Measurements from ENCODE around the gene FDX1. TPM values are rescaled to one million over a fixed set of nuclear protein-coding genes. Genes with fewer than 3 reads are reported as not detected.

The FDX1 gene
- total RNA-seq, 1 experiment from 2014 or later, result 9.9 TPM

DNA sequence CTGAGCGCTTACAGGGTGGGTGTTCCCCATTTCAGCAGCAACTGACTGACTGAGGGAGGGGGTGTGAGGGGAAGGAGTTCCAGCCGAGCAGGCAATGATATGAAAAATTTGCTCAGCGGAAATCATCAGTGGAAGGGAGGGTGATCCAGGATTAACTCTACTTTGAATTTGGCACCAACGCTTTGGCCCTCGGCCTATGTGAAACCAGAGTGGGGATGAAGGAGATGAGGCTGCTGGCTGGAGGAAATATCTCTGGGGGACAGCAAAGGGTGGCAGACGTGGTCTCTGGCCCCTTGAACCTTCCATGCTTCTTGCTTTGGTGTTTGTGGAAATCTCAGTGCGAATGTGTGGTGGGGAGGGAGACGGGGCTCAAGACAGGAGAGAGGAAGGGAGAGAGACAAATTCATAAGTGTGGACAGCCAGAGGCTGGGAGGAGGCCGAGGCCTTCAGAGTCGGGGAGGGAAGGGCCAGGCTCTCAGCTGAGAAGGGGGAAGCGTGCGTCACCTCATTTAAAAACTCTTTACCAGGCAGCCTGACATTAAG, 83.6 kb downstream of the FDX1 start:
- ATAC-seq (no peak), DNase-seq (ENCODE audit: low spot score) (no peak)
- Mint-ChIP-seq H3K4me1 (peaks cover 1% of the 10 kb centered on the region), H3K4me3 (no peak overlapping the region), H3K36me3 (peaks cover 14% of the 10 kb centered on the region), H3K27me3 (ENCODE audit: low read depth) (no peaks in the 10 kb centered on the region), H3K27ac (no peak overlapping the region), H3K9me3 (peaks cover 15% of the 10 kb centered on the region)
- ChIA-PET CTCF (no interaction called here), POLR2A (no interaction called here)
- TF ChIP-seq TP53 (CRISPR knock-in tag; IDR thresholded peaks at IDR 0.05) (no peak), ZNF219 (CRISPR knock-in tag; IDR thresholded peaks at IDR 0.05; ENCODE audit: borderline replicate concordance) (no peak), ZNF138 (CRISPR knock-in tag; conservative IDR thresholded peaks at IDR 0.05) (no peak), JUN (CRISPR knock-in tag; IDR thresholded peaks at IDR 0.05) (no peak), IRF2 (CRISPR knock-in tag; IDR thresholded peaks at IDR 0.05; ENCODE audit: borderline replicate concordance, low read depth) (no peak)
- TF ChIP-seq, protein P1, sequence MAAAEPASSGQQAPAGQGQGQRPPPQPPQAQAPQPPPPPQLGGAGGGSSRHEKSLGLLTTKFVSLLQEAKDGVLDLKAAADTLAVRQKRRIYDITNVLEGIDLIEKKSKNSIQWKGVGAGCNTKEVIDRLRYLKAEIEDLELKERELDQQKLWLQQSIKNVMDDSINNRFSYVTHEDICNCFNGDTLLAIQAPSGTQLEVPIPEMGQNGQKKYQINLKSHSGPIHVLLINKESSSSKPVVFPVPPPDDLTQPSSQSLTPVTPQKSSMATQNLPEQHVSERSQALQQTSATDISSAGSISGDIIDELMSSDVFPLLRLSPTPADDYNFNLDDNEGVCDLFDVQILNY (CRISPR knock-in tag; IDR thresholded peaks at IDR 0.05), result no peak

DNA sequence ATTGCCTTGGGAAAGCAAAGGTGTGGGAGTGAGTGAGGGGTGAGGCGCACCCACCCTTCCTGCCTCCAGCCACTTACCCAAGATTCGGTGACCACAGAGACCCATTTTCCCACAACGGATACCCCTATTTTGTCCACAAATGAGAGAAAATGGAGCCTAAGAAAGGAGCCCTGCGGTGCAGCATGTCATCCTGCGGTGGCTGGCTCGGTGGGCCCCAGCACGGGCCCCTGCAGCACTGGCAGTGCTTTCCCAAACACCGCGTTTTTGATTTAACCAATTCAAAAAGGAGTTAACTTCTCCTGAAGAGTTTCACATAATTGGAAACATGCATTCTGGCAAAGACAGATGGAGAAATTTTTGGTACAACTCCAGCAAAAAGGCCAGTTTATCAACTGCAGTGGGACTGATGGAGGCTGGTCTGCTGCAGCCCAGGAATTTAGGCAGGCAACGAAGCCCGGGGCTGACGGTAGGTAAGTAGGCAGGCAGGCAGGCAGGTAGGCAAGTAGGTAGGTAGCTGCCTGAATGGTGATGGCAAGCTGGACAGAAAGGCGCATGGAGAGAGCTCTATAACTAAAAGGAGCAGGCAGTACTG, 84.2 kb downstream of the FDX1 start:
- CTCF ChIA-PET, result no interaction called here
- no peak overlapping the region for H3K4me3 Mint-ChIP-seq
- peaks cover 20% of the 10 kb centered on the region for H3K36me3 Mint-ChIP-seq
- peaks cover 21% of the 10 kb centered on the region for H3K9me3 Mint-ChIP-seq
- no peak for ATAC-seq
- no peak for TF ChIP-seq FOXP1 (CRISPR knock-in tag; IDR thresholded peaks at IDR 0.05; ENCODE audit: borderline replicate concordance)
- H3K27me3 Mint-ChIP-seq (ENCODE audit: low read depth), result no peaks in the 10 kb centered on the region; the same call in 1 of the 2 replicates
- no peak overlapping the region for H3K27ac Mint-ChIP-seq
- DNase-seq (ENCODE audit: low spot score), result no peak
- POLR2A ChIA-PET, result no interaction called here
- H3K4me1 Mint-ChIP-seq, result peaks cover 7% of the 10 kb centered on the region

Other genes starting within 250 kb of the FDX1 start
- 71.8 to 77.4 TPM (median 72.9 TPM) in 3 replicates for gene RDX, start 133.3 kb upstream of the FDX1 start, total RNA-seq (2021)

Data from WTC11 (cell line).